Measurements from ENCODE around the gene GPR83.

GRCh38 chr11:94376841-94377240, 24.4 kb downstream of the GPR83 start:
- TF ChIP-seq, protein P1, sequence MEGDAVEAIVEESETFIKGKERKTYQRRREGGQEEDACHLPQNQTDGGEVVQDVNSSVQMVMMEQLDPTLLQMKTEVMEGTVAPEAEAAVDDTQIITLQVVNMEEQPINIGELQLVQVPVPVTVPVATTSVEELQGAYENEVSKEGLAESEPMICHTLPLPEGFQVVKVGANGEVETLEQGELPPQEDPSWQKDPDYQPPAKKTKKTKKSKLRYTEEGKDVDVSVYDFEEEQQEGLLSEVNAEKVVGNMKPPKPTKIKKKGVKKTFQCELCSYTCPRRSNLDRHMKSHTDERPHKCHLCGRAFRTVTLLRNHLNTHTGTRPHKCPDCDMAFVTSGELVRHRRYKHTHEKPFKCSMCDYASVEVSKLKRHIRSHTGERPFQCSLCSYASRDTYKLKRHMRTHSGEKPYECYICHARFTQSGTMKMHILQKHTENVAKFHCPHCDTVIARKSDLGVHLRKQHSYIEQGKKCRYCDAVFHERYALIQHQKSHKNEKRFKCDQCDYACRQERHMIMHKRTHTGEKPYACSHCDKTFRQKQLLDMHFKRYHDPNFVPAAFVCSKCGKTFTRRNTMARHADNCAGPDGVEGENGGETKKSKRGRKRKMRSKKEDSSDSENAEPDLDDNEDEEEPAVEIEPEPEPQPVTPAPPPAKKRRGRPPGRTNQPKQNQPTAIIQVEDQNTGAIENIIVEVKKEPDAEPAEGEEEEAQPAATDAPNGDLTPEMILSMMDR (IDR thresholded peaks at IDR 0.05; ENCODE audit: poor library complexity), result no peak
- TF ChIP-seq EZH2 (IDR thresholded peaks at IDR 0.05; ENCODE audit: borderline replicate concordance) (no peak), EZH2phosphoT487 (IDR thresholded peaks at IDR 0.05; ENCODE audit: low read depth, severe bottlenecking, unreplicated experiment) (no peak)

All from hepatocyte (in vitro differentiated cells).